HFF-Myc (cell line): Measurements from ENCODE around the gene KRT77.

Source experiments
- DNase-seq: peaks from one replicate; pipeline ENCODE4 v3.0.0-alpha.2; 2011; ENCODE audit warnings: low read depth; ENCODE audit errors: extremely low read depth
- H3K4me3 ChIP-seq: replicated peaks from 2 replicates; pipeline ENCODE4 v1.5.1; 2011; ENCODE audit warnings: low read depth, mild to moderate bottlenecking, control low read depth, low read length
- CTCF ChIP-seq: IDR thresholded peaks from 2 replicates; pipeline ENCODE4 v1.5.1; 2012; ENCODE audit warnings: mild to moderate bottlenecking, low read depth, low read length, control low read depth; ENCODE audit errors: missing control alignments

KRT77 gene

GRCh38 chr12:52643233-52644077 lies 59.9 kb downstream of the KRT77 start:
- no peak for DNase-seq
- TF ChIP-seq CTCF, result no peak
- H3K4me3 ChIP-seq, result no peak overlapping the region

- H3K4me3 ChIP-seq, result no peak overlapping the region
- no peak for DNase-seq
- TF ChIP-seq CTCF, result no peak
Measured at GRCh38 chr12:52641468-52641867, 61.9 kb downstream of the KRT77 start.
